Neural crest cell (in vitro differentiated cells): ENCODE results near the gene TGM4. TPM values are rescaled to one million over a fixed set of nuclear protein-coding genes. Genes with fewer than 3 reads are reported as not detected.

Source experiments
- DNase-seq: peaks from one replicate; pipeline ENCODE4 v3.0.0; 2021; ENCODE audit warnings: low read depth, mixed read lengths, low spot score
- H3K27ac Mint-ChIP-seq: one replicate; pipeline ENCODE4 v1.8.0; 2021; ENCODE audit warnings: mild to moderate bottlenecking, mixed read lengths; ENCODE audit not compliant: unreplicated experiment
- H3K27me3 Mint-ChIP-seq: 2 replicates; pipeline ENCODE4 v1.8.0; 2021; ENCODE audit warnings: low read depth, mild to moderate bottlenecking, mixed read lengths
- H3K36me3 Mint-ChIP-seq: 2 replicates; pipeline ENCODE4 v1.8.0; 2021; ENCODE audit warnings: low read depth, mild to moderate bottlenecking, mixed read lengths
- H3K4me1 Mint-ChIP-seq: 2 replicates; pipeline ENCODE4 v1.8.0; 2021; ENCODE audit warnings: mixed read lengths
- H3K4me3 Mint-ChIP-seq: one replicate; pipeline ENCODE4 v1.8.0; 2021; ENCODE audit warnings: mild to moderate bottlenecking, mixed read lengths
- H3K9me3 Mint-ChIP-seq: 2 replicates; pipeline ENCODE4 v1.8.0; 2021; ENCODE audit warnings: mixed read lengths
- total RNA-seq: library from RNA; stranded (reverse); gene quantifications from 2 replicates; pipeline ENCODE4 v1.2.1, GENCODE V29; 2021
- TF ChIP-seq, protein P1 (sequence below): fragments of 200-600 bp; sonication (generic); conservative IDR thresholded peaks from 2 replicates; pipeline ENCODE4 v1.5.0; 2021; ENCODE audit warnings: antibody characterized with exemption, mild to moderate bottlenecking

TGM4 gene
- total RNA-seq, 1 donor from 2014 or later = not detected

DNA sequence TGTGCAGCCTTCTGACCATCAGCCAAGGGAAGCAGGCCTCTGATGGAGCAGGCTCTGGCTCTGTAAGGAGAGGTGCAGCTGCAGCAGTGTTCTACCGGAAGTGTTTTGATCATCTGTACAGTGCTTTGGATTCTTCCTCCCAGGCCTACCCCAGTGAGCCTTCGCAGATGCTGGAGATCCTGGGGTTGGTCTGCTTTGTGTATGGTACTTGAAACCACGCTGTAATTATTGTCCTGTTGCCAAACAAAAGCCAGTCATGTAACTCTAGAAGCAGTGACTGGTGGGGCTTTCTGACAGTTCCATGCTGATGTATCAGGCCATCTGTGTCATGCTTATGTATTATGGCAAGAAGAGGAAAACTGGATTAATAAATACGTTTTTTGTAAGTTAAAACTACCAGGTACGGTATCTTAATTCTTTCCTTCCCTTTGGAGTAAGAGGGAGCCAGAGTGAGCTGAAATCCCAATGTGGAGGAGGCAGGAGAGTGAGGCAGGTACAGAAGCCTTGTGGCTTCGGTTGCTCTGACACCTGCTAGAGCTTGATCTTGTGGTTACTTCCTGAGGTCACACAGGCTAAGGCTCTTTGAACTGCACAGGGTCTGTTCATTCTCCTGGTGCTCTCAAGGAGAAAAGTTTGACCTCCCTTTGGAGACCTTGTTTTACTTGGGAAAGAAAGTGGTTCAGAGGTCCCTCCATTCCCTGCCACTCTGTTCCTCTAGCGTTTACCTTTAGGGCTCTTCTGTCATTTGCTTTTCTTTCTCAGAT lies 9.0 kb upstream of the TGM4 start:
- H3K9me3 Mint-ChIP-seq = no peaks in the 10 kb centered on the region
- no peaks in the 10 kb centered on the region for H3K27me3 Mint-ChIP-seq
- H3K4me3 Mint-ChIP-seq = peak overlapping the region; percentile 55
- H3K27ac Mint-ChIP-seq = no peak overlapping the region
- peaks cover 20% of the 10 kb centered on the region for H3K4me1 Mint-ChIP-seq
- peaks cover 16% of the 10 kb centered on the region for H3K36me3 Mint-ChIP-seq
- no peak for DNase-seq
- TF ChIP-seq, protein P1, sequence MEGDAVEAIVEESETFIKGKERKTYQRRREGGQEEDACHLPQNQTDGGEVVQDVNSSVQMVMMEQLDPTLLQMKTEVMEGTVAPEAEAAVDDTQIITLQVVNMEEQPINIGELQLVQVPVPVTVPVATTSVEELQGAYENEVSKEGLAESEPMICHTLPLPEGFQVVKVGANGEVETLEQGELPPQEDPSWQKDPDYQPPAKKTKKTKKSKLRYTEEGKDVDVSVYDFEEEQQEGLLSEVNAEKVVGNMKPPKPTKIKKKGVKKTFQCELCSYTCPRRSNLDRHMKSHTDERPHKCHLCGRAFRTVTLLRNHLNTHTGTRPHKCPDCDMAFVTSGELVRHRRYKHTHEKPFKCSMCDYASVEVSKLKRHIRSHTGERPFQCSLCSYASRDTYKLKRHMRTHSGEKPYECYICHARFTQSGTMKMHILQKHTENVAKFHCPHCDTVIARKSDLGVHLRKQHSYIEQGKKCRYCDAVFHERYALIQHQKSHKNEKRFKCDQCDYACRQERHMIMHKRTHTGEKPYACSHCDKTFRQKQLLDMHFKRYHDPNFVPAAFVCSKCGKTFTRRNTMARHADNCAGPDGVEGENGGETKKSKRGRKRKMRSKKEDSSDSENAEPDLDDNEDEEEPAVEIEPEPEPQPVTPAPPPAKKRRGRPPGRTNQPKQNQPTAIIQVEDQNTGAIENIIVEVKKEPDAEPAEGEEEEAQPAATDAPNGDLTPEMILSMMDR = no peak

DNA sequence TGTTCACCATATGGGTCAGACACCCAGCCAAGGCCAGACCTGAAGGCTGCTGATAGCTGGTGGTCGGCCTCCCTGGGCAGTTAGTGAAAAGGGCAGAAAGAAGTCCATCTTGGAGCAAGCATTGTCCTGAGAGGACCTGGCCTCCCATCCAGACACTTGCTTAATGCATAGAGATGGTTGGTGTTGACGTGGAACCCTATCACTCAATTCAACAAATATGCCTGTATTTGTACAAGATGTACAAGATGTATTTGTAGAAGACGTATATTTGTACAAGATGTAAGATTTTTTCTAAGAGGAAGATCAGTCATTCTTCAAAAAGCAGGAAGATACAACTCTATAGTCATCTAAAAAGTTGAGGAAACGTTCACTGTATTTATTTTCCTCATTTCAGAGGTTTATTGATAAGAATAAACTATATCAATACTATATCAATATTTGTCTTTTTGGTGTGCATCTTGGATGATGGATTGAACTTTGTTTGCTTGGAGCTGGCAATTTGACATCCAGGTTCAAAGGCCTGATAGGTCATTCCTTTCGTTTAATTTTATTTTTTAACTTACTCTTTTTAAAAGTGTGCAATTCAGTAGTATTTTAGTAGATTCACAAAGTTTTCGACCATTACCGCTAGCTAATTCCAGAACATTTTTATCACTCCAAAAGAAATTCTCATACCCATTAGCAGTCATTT lies 6.8 kb upstream of the TGM4 start:
- no peak for DNase-seq
- Mint-ChIP-seq H3K27ac (no peak overlapping the region), H3K4me1 (peaks cover 11% of the 10 kb centered on the region), H3K27me3 (no peaks in the 10 kb centered on the region), H3K4me3 (peak overlapping the region; percentile 10), H3K9me3 (no peaks in the 10 kb centered on the region), H3K36me3 (peaks cover 14% of the 10 kb centered on the region)
- TF ChIP-seq, protein P1 = no peak

DNA sequence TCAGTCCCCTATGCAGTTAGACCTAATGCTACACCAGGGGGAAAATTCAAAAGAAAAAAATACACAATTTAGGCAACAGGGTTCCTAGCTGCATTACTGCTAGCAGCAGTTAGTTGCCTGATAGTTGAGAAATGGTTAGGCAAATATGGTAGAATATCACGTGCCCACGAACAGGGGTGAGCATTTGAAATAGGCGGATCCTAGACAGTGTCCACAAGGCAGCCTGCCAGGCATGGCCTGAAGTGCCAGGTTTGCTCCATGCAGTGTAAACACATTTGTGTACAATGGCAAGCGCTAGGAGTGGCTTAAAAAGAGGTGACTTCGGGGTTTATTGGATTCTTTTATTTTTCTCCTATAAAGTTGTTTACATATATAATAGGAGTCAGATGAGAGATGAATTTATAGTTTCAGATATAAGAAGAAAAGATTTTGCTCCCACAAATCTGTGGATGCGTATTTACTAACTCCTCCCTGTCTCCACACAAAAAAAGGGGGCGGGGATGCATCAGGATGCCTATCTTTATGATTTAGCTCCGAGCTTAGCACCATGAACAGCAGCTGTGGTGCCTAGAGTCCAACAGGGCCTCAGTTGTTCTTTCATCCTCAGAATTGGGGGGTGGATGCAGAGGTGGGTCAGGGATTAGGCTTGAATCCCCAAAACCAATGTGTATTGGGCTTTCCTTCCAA lies 3.9 kb upstream of the TGM4 start:
- DNase-seq = no peak
- H3K4me3 Mint-ChIP-seq = no peak overlapping the region
- no peak overlapping the region for H3K27ac Mint-ChIP-seq
- TF ChIP-seq, protein P1 = no peak
- H3K27me3 Mint-ChIP-seq = no peaks in the 10 kb centered on the region
- no peaks in the 10 kb centered on the region for H3K4me1 Mint-ChIP-seq
- H3K9me3 Mint-ChIP-seq = no peaks in the 10 kb centered on the region
- peaks cover 14% of the 10 kb centered on the region for H3K36me3 Mint-ChIP-seq

DNA sequence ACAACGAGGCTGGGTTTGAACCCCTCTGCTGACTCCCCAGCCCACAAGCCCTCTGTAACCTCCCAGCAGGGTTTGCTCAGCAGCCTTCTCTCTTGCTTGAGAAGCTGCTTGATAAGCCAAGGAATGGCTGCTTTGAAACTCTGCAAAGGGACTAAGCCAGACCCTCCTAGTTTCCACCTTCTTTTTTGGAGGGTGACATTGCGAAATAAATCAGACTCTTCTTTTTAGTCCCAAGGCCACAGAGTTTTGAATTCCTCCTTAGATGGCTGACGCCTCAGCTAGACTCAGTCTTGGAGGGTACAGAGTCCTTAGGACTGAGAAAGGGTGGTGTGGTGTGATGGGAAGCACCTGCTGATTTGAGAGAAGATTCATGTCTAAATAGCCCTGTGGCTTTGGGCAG lies 1.2 kb downstream of the TGM4 start:
- DNase-seq = no peak
- TF ChIP-seq, protein P1 = no peak
- Mint-ChIP-seq H3K27ac (no peak overlapping the region), H3K4me3 (no peak overlapping the region), H3K27me3 (no peaks in the 10 kb centered on the region), H3K9me3 (no peaks in the 10 kb centered on the region), H3K36me3 (no peaks in the 10 kb centered on the region), H3K4me1 (no peaks in the 10 kb centered on the region)

DNA sequence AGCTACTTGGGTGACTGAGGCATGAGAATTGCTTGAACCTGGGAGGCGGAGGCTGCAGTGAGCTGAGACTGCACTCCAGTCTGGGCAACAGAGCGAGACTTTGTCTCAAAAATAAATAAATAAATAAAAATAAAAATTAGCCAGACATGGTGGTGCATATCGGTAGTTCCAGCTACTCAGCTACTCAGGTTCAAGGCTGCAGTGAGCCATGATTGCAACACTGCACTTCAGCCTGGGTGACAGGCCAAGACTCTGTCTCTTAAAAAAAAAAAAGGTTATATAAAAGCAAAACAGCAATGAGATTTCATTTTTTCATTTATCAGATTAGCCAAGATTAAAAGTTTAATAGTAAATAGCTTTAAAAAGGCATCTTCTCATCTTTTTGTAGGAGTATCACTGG lies 2.9 kb downstream of the TGM4 start:
- Mint-ChIP-seq H3K9me3 (no peaks in the 10 kb centered on the region), H3K4me1 (no peaks in the 10 kb centered on the region), H3K27ac (no peak overlapping the region), H3K27me3 (no peaks in the 10 kb centered on the region), H3K36me3 (no peaks in the 10 kb centered on the region), H3K4me3 (no peak overlapping the region)
- DNase-seq = no peak
- TF ChIP-seq, protein P1 = no peak
